Right atrium auricular region (tissue), 2 donors: ENCODE results near the gene GAA. TPM values are rescaled to one million over a fixed set of nuclear protein-coding genes. Genes with fewer than 3 reads are reported as not detected.

Experiments
- DNase-seq: peaks from one replicate; pipeline ENCODE4 v3.0.0-alpha.2; 2019; ENCODE audit warnings: low spot score
- H3K27ac ChIP-seq, 2 donors: fragments of 200-600 bp; sonication (generic); 1 replicate in 1 of 2; 2 replicates in 1 of 2; pipeline ENCODE4 v1.5.1; 2016 to 2019
- H3K27me3 ChIP-seq, 2 donors: fragments of 200-600 bp; sonication (generic); one replicate each; pipeline versions ENCODE4 v1.5.1 to v1.6.0; 2017 to 2019
- H3K36me3 ChIP-seq: fragments of 200-600 bp; sonication (generic); one replicate; pipeline ENCODE4 v1.5.1; 2016
- H3K4me1 ChIP-seq, 2 donors: fragments of 200-600 bp; sonication (generic); one replicate each; pipeline versions ENCODE4 v1.5.1 to v1.6.0; 2017 to 2019
- H3K4me3 ChIP-seq, 2 donors: fragments of 200-600 bp; sonication (generic); 1 replicate in 1 of 2; 2 replicates in 1 of 2; pipeline ENCODE4 v1.5.1; 2017 to 2019; ENCODE audit warnings: mild to moderate bottlenecking in 1 of 2, moderate library complexity in 1 of 2
- H3K9me3 ChIP-seq, 2 donors: fragments of 200-600 bp; sonication (generic); one replicate each; pipeline ENCODE4 v1.5.1; 2019
- CTCF ChIP-seq, 2 donors: fragments of 200-600 bp; sonication (generic); IDR thresholded peaks; one replicate each; pipeline ENCODE4 v1.5.1; 2019; ENCODE audit warnings: antibody characterized with exemption in 2 of 2
- total RNA-seq, 2 donors: library from RNA; depleted of rRNA; stranded (reverse); fragments of >200 nt; gene quantifications; one replicate each; pipeline ENCODE4 v1.1.0, GENCODE V29; 2016

Gene GAA
- total RNA-seq, 2 donors from 2014 or later = 54.8 to 99.1 TPM

DNA sequence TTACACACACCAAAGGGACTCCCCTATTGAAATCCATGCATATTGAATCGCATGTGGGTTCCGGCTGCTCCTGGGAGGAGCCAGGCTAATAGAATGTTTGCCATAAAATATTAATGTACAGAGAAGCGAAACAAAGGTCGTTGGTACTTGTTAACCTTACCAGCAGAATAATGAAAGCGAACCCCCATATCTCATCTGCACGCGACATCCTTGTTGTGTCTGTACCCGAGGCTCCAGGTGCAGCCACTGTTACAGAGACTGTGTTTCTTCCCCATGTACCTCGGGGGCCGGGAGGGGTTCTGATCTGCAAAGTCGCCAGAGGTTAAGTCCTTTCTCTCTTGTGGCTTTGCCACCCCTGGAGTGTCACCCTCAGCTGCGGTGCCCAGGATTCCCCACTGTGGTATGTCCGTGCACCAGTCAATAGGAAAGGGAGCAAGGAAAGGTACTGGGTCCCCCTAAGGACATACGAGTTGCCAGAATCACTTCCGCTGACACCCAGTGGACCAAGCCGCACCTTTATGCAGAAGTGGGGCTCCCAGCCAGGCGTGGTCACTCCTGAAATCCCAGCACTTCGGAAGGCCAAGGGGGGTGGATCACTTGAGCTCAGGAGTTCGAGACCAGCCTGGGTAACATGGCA, 2.2 kb downstream of the GAA start:
- peaks cover 0 to 15% of the 10 kb centered on the region in 2 donors for H3K4me1 ChIP-seq
- no peaks in the 10 kb centered on the region for H3K27me3 ChIP-seq
- H3K4me3 ChIP-seq = no peak overlapping the region
- H3K27ac ChIP-seq = no peak overlapping the region
- no peaks in the 10 kb centered on the region for H3K36me3 ChIP-seq
- DNase-seq = no peak
- H3K9me3 ChIP-seq = no peaks in the 10 kb centered on the region
- no peak for TF ChIP-seq CTCF (IDR thresholded peaks at IDR 0.05)

DNA sequence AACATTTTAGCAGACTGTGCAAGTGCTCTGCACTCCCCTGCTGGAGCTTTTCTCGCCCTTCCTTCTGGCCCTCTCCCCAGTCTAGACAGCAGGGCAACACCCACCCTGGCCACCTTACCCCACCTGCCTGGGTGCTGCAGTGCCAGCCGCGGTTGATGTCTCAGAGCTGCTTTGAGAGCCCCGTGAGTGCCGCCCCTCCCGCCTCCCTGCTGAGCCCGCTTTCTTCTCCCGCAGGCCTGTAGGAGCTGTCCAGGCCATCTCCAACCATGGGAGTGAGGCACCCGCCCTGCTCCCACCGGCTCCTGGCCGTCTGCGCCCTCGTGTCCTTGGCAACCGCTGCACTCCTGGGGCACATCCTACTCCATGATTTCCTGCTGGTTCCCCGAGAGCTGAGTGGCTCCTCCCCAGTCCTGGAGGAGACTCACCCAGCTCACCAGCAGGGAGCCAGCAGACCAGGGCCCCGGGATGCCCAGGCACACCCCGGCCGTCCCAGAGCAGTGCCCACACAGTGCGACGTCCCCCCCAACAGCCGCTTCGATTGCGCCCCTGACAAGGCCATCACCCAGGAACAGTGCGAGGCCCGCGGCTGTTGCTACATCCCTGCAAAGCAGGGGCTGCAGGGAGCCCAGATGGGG, 3.1 kb downstream of the GAA start:
- no peaks in the 10 kb centered on the region for H3K27me3 ChIP-seq
- no peak for TF ChIP-seq CTCF (IDR thresholded peaks at IDR 0.05)
- H3K4me1 ChIP-seq = peaks cover 0 to 15% of the 10 kb centered on the region in 2 donors
- no peaks in the 10 kb centered on the region for H3K9me3 ChIP-seq
- no peaks in the 10 kb centered on the region for H3K36me3 ChIP-seq
- H3K27ac ChIP-seq = no peak overlapping the region
- no peak for DNase-seq
- no peak overlapping the region for H3K4me3 ChIP-seq

DNA sequence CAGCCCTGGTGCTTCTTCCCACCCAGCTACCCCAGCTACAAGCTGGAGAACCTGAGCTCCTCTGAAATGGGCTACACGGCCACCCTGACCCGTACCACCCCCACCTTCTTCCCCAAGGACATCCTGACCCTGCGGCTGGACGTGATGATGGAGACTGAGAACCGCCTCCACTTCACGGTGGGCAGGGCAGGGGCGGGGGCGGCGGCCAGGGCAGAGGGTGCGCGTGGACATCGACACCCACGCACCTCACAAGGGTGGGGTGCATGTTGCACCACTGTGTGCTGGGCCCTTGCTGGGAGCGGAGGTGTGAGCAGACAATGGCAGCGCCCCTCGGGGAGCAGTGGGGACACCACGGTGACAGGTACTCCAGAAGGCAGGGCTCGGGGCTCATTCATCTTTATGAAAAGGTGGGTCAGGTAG, 3.6 kb downstream of the GAA start:
- no peak for TF ChIP-seq CTCF (IDR thresholded peaks at IDR 0.05)
- Histone ChIP-seq H3K27ac (no peak overlapping the region), H3K36me3 (no peaks in the 10 kb centered on the region), H3K4me3 (no peak overlapping the region), H3K27me3 (no peaks in the 10 kb centered on the region), H3K9me3 (no peaks in the 10 kb centered on the region), H3K4me1 (peaks cover 0 to 15% of the 10 kb centered on the region in 2 donors)
- DNase-seq = no peak

DNA sequence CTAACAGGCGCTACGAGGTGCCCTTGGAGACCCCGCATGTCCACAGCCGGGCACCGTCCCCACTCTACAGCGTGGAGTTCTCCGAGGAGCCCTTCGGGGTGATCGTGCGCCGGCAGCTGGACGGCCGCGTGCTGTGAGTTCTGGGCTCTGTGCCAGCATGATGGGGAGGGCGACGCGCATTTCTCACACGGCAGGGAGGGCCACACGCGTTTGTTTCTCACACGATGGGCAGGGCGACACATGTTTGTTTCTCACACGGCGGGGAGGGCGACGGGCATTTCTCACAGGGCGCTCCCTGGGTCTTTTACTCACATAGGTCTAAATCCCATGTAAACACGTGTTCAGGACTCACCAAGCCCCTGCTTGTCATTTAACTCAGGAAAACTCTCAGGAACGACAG, 4.4 kb downstream of the GAA start:
- Histone ChIP-seq H3K4me3 (no peak overlapping the region), H3K27me3 (no peaks in the 10 kb centered on the region), H3K4me1 (peaks cover 0 to 12% of the 10 kb centered on the region in 2 donors), H3K9me3 (no peaks in the 10 kb centered on the region), H3K27ac (no peak overlapping the region), H3K36me3 (no peaks in the 10 kb centered on the region)
- no peak for TF ChIP-seq CTCF (IDR thresholded peaks at IDR 0.05)
- DNase-seq = no peak

DNA sequence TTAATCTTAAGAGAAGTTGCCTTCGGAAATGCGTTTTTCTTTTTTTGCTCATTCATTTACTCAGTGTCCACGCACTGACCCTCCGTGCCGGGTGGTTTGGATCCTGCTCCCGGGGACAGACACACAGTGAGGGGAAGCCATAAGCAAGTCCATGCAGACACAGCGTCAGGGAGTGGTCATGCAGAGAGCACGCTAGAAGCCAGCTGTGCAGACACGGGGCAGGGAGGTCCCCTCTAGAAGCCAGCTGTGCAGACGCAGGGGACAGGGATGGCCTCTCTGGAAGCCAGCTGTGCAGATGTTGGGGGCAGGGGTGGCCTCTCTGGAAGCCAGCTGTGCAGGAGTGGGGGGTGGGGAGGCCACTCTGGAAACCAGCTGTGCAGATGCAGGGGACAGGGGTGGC, 4.8 kb downstream of the GAA start:
- TF ChIP-seq CTCF (IDR thresholded peaks at IDR 0.05) = no peak
- Histone ChIP-seq H3K4me1 (peaks cover 0 to 9% of the 10 kb centered on the region in 2 donors), H3K27me3 (no peaks in the 10 kb centered on the region), H3K4me3 (no peak overlapping the region), H3K27ac (no peak overlapping the region), H3K9me3 (no peaks in the 10 kb centered on the region), H3K36me3 (no peaks in the 10 kb centered on the region)
- DNase-seq = no peak
